ENCODE data around the gene KCNQ2.
A peak's percentile ranks its signal among the peaks of the same experiment; 100 is the strongest.

The KCNQ2 gene

DNA sequence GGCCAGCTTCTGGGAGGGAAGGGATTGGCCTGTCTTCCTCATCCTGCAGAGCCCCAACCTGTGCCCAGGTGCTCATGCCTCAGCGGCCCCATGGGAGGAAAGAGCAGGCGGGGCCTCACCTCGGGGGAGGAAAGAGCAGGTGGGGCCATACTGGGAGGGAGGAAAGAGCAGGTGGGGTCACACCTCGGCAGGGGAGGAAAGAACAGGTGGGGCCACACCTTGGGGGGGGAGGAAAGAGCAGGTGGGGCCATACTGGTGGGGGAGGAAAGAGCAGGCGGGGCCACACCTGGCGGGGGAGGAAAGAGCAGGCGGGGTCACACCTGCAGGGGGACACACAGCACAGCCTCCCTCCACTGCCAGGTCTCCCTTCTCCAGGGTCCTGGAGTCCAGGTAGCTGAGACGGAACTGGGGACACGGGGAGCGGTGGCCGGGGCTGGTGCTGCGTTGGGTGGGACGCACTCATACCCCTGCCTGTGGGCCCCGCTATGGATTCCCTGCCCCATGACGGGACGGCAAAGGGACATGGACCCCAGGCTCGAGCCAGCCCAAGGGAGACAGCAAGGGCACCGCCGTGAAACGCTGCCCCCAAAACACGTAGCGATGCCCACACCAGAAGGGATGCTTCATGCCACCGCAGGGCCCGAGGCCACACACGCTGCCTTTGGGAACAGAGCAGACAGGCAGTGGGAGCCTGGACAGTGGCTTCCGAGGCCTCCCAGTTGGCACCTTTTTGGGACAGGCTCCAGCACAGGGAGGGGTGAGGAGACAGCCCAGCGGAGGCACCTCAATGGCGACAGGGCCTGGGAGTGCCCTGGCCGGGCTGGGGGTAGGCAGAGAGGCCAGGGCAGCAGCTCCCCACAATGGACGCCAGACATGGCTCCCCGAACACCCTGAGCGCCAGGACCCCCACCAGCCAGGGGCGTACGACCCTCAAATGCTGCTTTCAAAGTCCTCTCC is 68.0 kb downstream of the KCNQ2 start:
- DNase-seq: no peak

DNA sequence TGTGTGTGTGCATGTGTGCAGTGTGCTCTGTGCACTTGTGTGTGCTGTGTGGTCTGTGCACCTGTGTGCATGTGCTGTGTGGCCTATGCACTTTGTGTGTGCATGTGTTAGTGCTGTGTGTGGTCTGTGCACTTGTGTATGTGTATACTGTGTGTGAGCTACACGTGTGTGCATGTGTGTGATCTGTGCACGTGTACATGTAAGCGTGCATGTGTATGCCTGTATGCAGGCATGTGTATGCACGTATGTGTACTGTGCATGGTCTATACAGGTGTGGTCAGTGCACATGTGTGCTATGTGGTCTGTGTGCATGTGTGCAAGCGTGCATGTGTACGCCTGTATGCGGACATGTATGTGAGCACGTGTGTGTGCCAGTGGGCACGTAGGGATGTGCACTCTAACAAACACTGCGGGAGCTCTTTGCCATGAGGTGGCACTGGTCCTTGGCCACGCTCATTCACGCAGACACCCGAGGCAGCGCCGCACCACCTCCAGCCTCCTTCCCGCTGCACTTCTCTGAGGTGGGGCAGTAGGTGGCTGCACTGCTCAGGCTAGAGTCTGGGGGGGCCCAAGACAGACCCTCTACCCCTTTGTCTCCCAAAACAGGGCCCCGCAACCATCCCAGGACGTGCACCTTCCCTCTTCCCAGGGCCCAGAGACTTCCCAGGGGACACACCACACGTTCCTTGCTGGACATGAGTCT is 68.9 kb downstream of the KCNQ2 start:
- no peak for DNase-seq

GRCh38 chr20:63402860-63403220 is 69.6 kb downstream of the KCNQ2 start:
- no peak for DNase-seq

GRCh38 chr20:63402181-63402859 is 70.1 kb downstream of the KCNQ2 start:
- DNase-seq: peak in 1 of 56 donors; percentile 18

DNA sequence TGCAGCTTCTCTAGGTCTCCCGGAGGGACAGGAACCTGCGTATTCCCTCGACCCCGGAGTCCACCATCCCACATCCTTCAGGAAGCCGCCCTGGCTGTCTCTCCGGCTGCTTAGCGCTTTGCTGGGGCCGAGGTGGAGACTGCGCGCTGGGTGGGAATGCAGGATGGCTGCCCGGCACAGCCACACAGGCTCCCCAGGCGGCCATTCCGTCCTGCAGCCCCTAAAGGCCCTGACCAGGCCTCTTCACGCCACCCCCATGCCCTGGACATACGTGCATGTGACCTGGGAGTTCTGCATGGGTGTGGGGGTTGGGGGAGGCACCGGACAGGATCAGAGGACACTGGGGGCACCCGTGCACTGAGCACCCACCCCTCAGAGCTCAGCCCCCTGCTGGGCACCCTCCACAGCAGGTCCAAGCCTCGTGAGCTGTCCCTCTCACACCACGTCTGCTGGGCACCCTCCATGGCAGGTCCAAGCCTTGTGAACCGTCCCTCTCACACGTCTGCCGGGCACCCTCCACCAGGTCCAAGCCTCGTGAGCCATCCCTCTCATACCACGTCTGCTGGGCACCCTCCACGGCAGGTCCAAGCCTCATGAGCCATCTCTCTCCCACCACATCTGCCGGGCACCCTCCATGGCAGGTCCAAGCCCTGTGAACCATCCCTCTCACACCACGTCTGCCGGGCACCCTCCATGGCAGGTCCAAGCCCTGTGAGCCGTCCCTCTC is 70.9 kb downstream of the KCNQ2 start:
- DNase-seq: no peak

GRCh38 chr20:63400486-63401210 is 71.8 kb downstream of the KCNQ2 start:
- DNase-seq: no peak

- no peak for DNase-seq
Measured at GRCh38 chr20:63399596-63400375, 72.7 kb downstream of the KCNQ2 start.

GRCh38 chr20:63398744-63399514 is 73.5 kb downstream of the KCNQ2 start:
- no peak for DNase-seq

- DNase-seq: no peak
Measured at GRCh38 chr20:63397946-63398450, 74.5 kb downstream of the KCNQ2 start.

- no peak for DNase-seq
Measured at GRCh38 chr20:63397155-63397843, 75.2 kb downstream of the KCNQ2 start.

DNA sequence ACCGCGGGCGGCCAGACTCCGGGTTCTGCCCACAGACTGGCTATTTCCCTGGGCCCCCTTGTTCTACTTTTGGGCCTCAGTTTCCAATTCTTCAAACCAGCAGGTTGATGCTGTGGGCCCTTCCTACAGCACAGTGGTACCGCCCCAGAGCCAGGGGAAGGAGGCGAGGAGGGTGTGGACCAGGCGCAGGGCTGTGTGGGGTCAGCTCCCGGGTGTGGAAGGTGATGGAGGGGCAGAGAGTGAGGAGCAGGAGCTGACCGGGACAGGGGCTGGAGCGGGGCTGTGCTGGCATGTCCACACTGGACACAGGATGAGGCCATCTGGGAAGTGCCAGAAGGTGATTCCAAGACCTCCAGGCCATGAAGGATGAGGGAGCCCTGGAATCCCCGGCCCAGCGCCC is 76.2 kb downstream of the KCNQ2 start:
- DNase-seq: no peak

DNA sequence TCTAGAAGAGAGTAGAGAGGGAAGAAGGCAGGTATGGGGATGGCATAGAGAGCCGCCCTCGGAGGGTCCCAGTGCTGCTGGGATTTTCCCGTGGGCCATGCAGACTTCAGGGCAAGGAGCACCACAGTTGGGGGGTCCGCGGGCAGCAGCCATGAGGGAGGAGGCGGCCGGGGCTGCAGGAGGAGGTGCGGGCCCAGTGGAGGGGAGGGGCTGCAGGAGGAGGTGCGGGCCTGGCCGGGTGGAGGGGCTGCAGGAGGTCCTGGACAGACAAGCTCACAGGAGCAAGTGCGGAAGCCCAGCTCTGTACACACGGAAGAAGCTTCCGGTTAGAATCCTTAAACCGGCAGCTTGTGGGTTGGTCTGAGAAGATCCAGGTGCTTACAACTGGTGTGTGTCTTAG is 76.7 kb downstream of the KCNQ2 start:
- DNase-seq: no peak

GRCh38 chr20:63394920-63395455 is 77.5 kb downstream of the KCNQ2 start:
- DNase-seq: no peak

- peak in 30 of 56 donors; percentile 12 to 72 (median 38) for DNase-seq
Measured at GRCh38 chr20:63394069-63394919, 78.2 kb downstream of the KCNQ2 start.

GRCh38 chr20:63393566-63393965 is 78.9 kb downstream of the KCNQ2 start:
- no peak for DNase-seq

DNA sequence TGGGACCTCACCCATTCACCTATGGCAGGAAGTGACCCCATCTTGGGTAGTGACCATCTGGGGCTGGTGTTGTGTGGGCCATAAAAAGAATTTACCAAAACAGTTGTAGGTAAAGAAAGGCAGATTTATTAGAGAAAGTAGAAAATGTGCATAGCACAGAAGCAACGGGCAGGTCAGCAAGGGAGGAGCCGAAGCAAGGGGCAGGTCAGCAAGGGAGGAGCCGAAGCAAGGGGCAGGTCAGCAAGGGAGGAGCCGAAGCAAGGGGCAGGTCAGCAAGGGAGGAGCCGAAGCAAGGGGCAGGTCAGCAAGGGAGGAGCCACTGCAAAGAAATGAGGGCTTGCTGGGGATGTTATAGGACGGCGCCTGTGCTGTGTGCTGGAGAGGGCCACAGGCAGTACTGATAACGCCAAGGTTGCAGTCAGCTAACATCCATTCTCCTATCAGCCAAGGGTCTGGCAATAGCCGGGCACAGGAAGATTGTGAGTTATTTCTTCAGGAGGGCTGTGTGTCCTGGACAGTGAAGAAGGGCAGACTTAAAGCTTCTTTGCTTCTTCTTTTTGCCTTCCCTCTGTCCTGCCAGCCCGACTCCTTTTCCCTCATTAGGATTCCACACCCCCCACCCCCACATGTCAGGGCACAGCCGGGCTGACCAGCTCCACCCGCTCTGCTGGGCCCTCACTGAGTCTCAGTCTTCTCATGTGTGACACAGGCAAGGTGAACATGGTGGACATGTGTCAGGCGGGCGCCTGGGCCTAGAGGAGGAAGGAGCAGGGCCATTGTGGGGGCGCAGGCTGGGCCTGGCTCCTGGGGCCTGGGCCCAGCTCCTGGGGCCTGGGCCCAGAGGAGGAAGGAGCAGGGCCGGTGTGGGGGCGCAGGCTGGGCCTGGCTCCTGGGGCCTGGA is 79.7 kb downstream of the KCNQ2 start:
- DNase-seq: no peak

All from amygdala (tissue), 56 donors.